Ovary (tissue), 9 donors: Measurements from ENCODE around the gene COMMD7. TPM values are rescaled to one million over a fixed set of nuclear protein-coding genes. Genes with fewer than 3 reads are reported as not detected.

ENCODE experiments used
- DNase-seq, 5 donors: peaks; one replicate each; pipeline ENCODE4 v3.0.0-alpha.2; 2019 to 2020
- H3K27ac ChIP-seq, 2 donors: fragments of 200-600 bp; one replicate each; pipeline versions ENCODE4 v1.5.1 to v1.8.0; 2019 to 2022
- H3K27me3 ChIP-seq: fragments of 200-600 bp; one replicate; pipeline ENCODE4 v1.8.0; 2022
- H3K36me3 ChIP-seq: fragments of 200-600 bp; sonication (generic); one replicate; pipeline ENCODE4 v1.5.1; 2019
- H3K4me1 ChIP-seq: one replicate; pipeline ENCODE4 v1.8.1; 2013; ENCODE audit warnings: mild to moderate bottlenecking, moderate library complexity; ENCODE audit not compliant: insufficient read depth
- H3K4me3 ChIP-seq: fragments of 200-600 bp; sonication (generic); one replicate; pipeline ENCODE4 v1.5.1; 2017
- H3K9me3 ChIP-seq, 2 donors: fragments of 200-600 bp in 1 of 2; sonication (generic) in 1 of 2; one replicate each; pipeline versions ENCODE4 v1.5.1 to v1.8.1; 2013 to 2019; ENCODE audit warnings: mild to moderate bottlenecking in 1 of 2, moderate library complexity in 1 of 2
- EP300 ChIP-seq: sonication (generic); formaldehyde crosslinking; IDR thresholded peaks from one replicate; pipeline ENCODE4 v1.6.1; 2017; ENCODE audit warnings: antibody characterized with exemption
- POLR2A ChIP-seq: fragments of 450-650 bp; IDR thresholded peaks from one replicate; pipeline ENCODE4 v1.6.1; 2017; ENCODE audit warnings: antibody characterized with exemption, mild to moderate bottlenecking, moderate library complexity
- WGBS, 3 donors: extraction: QIAGEN DNeasy Blood & Tissue Kit in 1 of 3; methylation state at CpG; one replicate each; pipeline versions ENCODE4 v1.1.5 to v1.1.7; 2013 to 2017; 5-methylcytosine and 5-hydroxymethylcytosine counted together
- intact Hi-C, 4 donors: fragments of 100-400 bp; cut with DNase I; formaldehyde crosslinking; loops; one replicate each; pipeline versions ENCODE4 v1.11.0 to v1.15.1; 2022 to 2023
- polyA plus RNA-seq, 2 donors: library from polyadenylated mRNA; stranded (reverse); fragments of 200-250 nt in 1 of 2; fragments of 350-450 nt in 1 of 2; fragmentation: Illumina TruSeq in 1 of 2; extraction: RNeasy Lipid Tissue Mini Kit (QIAGEN cat#74804) in 1 of 2; gene quantifications; one replicate each; pipeline ENCODE4 v1.2.3, GENCODE V29; 2013 to 2014
- total RNA-seq, 7 donors: library from RNA; depleted of rRNA in 2 of 7; stranded (reverse); fragments of >200 nt in 2 of 7; fragmentation: NEBNext Ultra II Directional in 3 of 7; extraction: Animal tissue kit (Norgen Biotek cat#: 25700) in 3 of 7; gene quantifications; one replicate each; pipeline versions ENCODE4 v1.1.0 to v1.2.4, GENCODE V29; 2016 to 2023
- TF ChIP-seq, protein P1 (sequence below), 3 donors: fragments of 450-650 bp in 2 of 3; fragments of 200-600 bp in 1 of 3; IDR thresholded peaks; one replicate each; pipeline versions ENCODE4 v1.5.1 to v1.8.0; 2016 to 2022; ENCODE audit warnings: antibody characterized with exemption in 3 of 3, mild to moderate bottlenecking in 1 of 3
- donor health status: DM: no; HTN: no; CAD: no; lungs with moderate emphysema.
- donor health status: DM: no; HTN: no; CAD: no.
- donor health status: Bipolar disorder and iron deficiency.
- donor health status: DM: yes; HTN: yes; CAD: no.
- donor health status: DM: no; HTN: no; CAD: no.
- donor health status: DM: yes; HTN: yes; CAD: no.

The COMMD7 gene
- total and polyA plus RNA-seq, 9 donors = 14.2 to 51.8 (median 26.3) TPM

DNA sequence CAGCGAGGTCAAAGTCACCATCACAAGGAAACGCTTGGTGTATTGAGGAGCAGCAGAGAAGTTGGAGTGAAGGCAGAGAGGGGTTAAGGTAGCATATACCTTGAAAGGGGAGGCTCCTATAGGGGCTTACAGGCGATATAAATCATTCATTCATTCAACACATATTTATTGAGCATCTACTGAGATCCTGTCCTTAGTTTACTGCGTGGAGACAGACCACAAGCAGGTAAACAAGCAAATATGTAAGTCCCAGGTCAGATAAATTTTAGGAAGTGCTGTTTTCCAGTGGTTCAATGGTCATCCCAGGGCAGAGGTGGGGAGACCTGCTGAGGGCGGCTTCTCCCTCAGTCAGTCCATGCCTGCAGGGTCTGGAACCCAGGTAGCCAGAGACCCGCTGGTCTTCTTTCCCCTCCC lies 18.2 kb upstream of the COMMD7 start:
- Histone ChIP-seq H3K36me3 (no peaks in the 10 kb centered on the region), H3K4me1 (peaks cover 5% of the 10 kb centered on the region), H3K27me3 (no peaks in the 10 kb centered on the region), H3K4me3 (peak overlapping the region; percentile 68), H3K27ac (no peak overlapping the region), H3K9me3 (no peaks in the 10 kb centered on the region)
- TF ChIP-seq EP300 = no peak
- no peak for TF ChIP-seq POLR2A
- TF ChIP-seq, protein P1, sequence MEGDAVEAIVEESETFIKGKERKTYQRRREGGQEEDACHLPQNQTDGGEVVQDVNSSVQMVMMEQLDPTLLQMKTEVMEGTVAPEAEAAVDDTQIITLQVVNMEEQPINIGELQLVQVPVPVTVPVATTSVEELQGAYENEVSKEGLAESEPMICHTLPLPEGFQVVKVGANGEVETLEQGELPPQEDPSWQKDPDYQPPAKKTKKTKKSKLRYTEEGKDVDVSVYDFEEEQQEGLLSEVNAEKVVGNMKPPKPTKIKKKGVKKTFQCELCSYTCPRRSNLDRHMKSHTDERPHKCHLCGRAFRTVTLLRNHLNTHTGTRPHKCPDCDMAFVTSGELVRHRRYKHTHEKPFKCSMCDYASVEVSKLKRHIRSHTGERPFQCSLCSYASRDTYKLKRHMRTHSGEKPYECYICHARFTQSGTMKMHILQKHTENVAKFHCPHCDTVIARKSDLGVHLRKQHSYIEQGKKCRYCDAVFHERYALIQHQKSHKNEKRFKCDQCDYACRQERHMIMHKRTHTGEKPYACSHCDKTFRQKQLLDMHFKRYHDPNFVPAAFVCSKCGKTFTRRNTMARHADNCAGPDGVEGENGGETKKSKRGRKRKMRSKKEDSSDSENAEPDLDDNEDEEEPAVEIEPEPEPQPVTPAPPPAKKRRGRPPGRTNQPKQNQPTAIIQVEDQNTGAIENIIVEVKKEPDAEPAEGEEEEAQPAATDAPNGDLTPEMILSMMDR (IDR thresholded peaks at IDR 0.05) = no peak
- 18 to 21% (median 20%) methylated on average over 6 of the region's 6 CpGs for WGBS, 3 donors
- intact Hi-C loops = no loop called here
- no peak for DNase-seq

DNA sequence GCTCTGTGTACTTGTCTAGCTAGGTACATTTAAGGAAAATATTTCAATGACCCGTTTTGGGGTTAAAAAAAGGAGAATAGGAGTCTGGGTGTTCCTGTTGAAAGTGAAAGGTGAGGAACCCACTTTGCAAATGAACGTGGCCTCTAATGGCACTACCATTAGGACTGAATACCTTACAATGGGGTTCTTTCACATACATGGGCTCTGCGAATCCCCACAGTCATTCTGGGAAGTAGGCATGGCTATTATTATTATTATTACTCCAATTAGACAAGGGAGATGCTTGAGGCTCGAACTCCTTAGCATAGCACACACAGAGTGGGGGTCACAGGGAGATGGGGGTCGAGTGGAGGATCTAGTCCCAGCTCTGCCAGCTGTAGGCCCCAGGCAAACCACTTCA lies 12.9 kb upstream of the COMMD7 start:
- WGBS, 3 donors = 59 to 65% (median 59%) methylated on average over 5 of the region's 5 CpGs
- no peak for DNase-seq
- no peaks in the 10 kb centered on the region for H3K9me3 ChIP-seq

DNA sequence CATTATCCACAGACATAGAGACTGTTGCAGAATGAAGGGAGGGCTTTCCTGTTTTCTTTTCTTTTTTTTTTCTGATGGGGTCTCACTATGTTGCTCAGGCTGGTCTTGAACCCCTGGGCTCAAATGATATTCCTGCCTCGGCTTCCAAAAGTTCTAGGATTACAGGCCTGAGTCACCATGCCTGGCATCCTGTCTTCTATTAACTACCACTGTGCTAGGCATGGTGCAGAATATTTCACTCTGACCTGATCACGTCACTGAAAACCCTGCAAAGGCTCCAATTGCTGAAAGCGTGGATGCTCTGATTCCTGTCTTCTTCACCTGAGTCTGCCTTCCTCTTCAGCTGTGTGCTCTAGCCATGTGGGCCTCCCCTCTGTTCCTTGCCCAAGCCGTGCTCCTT lies 10.5 kb upstream of the COMMD7 start:
- intact Hi-C loops = no loop called here
- TF ChIP-seq, protein P1 (IDR thresholded peaks at IDR 0.05) = no peak
- TF ChIP-seq EP300 = no peak
- TF ChIP-seq POLR2A = no peak
- DNase-seq = no peak
- H3K4me3 ChIP-seq = no peak overlapping the region
- no peak overlapping the region for H3K27ac ChIP-seq
- no peaks in the 10 kb centered on the region for H3K9me3 ChIP-seq
- no peaks in the 10 kb centered on the region for H3K27me3 ChIP-seq
- 73 to 79% (median 77%) methylated on average over 4 of the region's 4 CpGs for WGBS, 3 donors
- no peaks in the 10 kb centered on the region for H3K36me3 ChIP-seq
- no peaks in the 10 kb centered on the region for H3K4me1 ChIP-seq

More for the DNA sequence above, 12.9 kb upstream of the COMMD7 start:
- TF ChIP-seq, protein P1 (IDR thresholded peaks at IDR 0.05) = no peak
- TF ChIP-seq EP300 (no peak), POLR2A (no peak)
- H3K36me3 ChIP-seq = no peaks in the 10 kb centered on the region
- H3K4me1 ChIP-seq = no peaks in the 10 kb centered on the region
- H3K4me3 ChIP-seq = no peak overlapping the region
- intact Hi-C loops = no loop called here
- H3K27me3 ChIP-seq = no peaks in the 10 kb centered on the region
- no peak overlapping the region for H3K27ac ChIP-seq

DNA sequence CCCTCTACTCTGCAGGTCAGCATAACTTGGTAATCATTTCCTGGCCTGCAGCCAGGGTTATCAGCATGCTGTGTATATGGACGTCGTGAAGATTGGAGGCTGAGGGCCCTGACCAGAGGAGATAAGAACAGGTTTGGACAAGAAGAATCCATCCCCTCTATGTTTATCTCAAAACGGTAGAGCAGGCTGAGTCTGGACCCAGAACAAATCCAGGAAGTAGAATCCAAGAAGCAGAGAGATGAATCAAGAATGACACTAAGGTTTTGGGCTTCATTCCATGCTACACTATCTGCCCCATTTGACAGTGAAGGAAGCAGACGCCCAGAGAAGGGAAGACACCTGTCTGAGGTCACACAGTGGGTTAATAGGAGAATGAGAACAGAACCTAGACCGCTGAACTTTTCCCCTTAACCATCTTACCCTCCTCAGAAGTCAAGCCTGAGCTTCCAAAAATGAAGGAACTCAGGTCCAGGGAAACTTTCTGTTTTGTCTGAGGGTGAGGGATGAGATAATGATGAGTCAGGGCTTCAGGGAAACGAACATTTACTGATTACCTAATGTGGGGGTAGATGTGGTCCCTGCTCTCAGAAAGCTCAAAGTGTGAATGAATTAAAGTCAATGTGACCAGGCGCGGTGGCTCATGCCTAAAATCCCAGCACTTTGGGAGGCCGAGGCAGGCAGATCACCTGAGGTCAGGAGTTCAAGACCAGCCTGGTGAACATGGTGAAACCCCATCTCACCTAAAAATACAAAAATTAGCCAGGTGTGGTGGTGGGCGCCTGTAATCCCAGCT lies 9.4 kb upstream of the COMMD7 start:
- TF ChIP-seq, protein P1 (IDR thresholded peaks at IDR 0.05) = no peak
- TF ChIP-seq POLR2A (no peak), EP300 (no peak)
- 35 to 39% (median 38%) methylated on average over 10 of the region's 10 CpGs for WGBS, 3 donors

More for the DNA sequence above, 9.4 kb upstream of the COMMD7 start:
- DNase-seq = no peak
- no peaks in the 10 kb centered on the region for H3K36me3 ChIP-seq
- H3K4me1 ChIP-seq = no peaks in the 10 kb centered on the region
- no peak overlapping the region for H3K27ac ChIP-seq
- no peaks in the 10 kb centered on the region for H3K27me3 ChIP-seq
- no peaks in the 10 kb centered on the region for H3K9me3 ChIP-seq
- H3K4me3 ChIP-seq = no peak overlapping the region
- intact Hi-C loops = no loop called here
